H54 (cell line): ENCODE measurements around the gene ARL15.

ENCODE experiments used
- DNase-seq: peaks from one replicate; pipeline ENCODE4 v3.0.0; 2011; ENCODE audit warnings: low spot score, mixed read lengths; ENCODE audit not compliant: insufficient read length
- FAIRE-seq: peaks from 3 replicates; lab custom pipeline; 2011; peaks lifted over from hg19 to GRCh38; lab: Jason Lieb, UNC
- POLR2A ChIP-seq: IDR thresholded peaks from 2 replicates; pipeline ENCODE4 v1.6.1; 2011; ENCODE audit warnings: low read depth, mild to moderate bottlenecking, low read length

Gene ARL15

DNA sequence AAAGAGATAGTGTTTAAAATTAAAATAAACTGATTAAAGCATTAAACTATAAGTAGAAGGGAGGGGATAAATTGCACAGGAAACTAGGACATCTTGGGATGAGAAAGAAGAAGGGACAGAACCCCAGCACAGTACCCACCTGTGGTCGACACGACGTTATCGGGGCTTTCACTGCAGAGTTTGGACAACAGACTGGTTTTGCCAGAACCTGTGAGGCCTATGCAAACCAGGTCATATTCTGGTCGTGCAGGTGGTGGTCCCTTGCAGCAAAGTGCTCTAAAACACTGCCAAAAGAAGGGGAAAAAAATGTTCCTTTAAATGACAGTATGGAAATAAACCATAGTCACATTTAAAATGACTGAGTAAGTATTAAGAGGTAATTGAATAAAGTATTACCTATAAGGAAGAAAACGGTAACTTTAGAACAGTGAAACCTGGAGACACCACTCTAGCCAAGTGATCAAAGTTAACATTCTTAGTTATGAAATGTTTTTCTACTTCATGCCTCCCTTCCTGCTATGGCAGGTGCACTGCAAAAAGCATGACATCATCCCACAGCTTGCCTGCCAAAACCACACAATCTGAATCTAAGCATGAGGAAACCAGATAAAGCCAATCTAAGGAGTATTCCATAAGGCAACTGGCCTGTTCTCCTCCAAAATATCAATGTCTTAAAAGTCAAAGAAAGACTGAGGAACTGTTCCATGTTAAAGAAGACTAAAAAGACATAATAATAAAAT lies 138.6 kb downstream of the ARL15 start:
- FAIRE-seq (no peak), DNase-seq (no peak)
- TF ChIP-seq POLR2A: no peak

DNA sequence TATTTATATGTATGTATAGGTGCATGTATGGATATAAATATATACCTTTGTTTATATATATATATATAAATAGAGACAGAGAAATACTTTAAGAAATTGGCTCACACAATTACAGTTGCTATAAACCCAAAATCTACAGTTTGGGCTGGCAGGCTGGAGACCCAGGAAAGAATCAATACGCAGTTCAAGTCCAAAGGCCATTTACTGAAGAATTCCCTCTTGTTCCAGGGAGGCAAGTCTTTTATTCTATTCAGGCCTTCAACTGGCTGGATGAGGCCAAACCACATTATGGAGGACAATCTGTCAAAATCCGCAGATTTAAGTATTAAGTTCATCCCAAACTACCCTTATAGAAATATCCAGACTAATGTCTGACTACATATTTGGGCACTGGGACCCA lies 144.7 kb downstream of the ARL15 start:
- no peak for FAIRE-seq
- no peak for TF ChIP-seq POLR2A
- no peak for DNase-seq

- TF ChIP-seq POLR2A: no peak
- no peak for FAIRE-seq
- DNase-seq: no peak
These were observed 148.2 kb downstream of the ARL15 start for GRCh38 chr5:54162184-54162583.

DNA sequence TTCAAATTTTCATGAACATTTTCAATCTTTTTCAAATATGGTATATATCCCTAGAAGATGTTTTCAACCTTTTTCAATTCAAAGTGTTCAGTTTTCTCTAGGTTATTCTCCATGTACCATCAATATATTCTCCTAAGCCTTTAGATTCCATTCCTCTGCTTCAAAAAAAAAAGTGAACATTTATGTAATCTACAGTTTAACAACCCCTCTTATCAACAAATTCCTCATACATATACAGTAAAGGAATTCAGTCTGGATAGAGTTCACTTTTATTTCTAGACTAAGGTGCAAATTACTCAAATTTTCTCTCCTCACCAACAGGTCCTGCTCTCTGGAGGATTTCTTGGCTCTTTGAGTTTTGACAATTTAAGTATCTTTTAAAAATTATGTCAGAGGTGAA lies 150.0 kb downstream of the ARL15 start:
- TF ChIP-seq POLR2A: no peak
- no peak for FAIRE-seq
- DNase-seq: no peak

- DNase-seq (no peak), FAIRE-seq (no peak)
- no peak for TF ChIP-seq POLR2A
These were observed 150.5 kb downstream of the ARL15 start for GRCh38 chr5:54159893-54160195.

DNA sequence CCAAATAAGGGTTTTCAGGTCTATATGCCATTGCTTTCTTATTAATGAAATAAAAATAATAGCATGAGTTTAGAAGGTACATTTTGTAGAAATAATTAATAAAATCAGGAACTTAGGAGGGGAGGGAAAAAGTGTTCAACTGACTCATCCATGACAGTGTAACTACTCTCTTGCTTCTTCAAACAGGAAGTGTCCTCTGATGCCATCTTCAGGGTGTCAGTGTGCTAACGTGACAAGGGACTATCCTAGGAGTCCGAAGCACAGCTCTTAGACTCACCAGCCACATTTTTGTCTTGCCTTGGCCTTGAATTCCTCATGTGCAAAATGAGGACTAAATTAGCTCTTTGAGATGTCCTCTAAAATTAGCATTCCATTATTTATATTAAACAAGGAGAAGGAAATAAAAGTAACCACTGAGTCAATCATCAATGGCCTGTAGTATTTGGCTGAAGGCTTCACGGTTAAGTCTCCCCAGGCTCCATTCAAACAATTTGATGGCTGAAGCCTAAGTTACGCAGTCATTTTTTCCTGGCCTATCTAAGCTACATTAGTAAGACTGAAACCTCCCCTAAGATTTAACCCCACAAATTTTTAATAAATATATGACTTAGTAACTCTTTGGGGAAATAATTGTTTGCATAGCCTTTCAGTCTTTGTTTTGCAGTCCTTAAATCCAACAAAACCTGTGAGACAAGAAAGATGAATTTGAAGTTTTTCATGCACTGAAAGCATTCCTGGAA lies 151.1 kb downstream of the ARL15 start:
- DNase-seq: no peak
- no peak for TF ChIP-seq POLR2A
- no peak for FAIRE-seq

DNA sequence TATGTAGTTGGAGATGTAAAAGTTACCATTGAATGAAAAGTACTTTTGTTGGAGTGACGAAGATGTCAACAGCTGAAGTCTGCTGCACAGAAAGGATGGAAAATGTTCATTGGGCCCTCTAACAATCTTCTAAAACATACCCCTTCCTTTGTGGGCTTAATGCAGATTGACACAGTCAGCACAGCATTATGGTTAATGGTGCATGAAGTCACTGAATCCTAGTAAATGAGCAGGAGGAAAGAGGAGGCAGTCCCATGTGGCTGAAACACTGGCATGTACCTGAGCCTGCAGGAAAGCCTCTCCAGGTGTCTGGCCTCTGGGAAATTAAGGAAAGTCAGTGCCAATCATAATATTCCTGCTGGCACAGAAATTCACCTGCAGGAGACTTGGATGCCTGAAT lies 153.8 kb downstream of the ARL15 start:
- no peak for DNase-seq
- FAIRE-seq: no peak
- TF ChIP-seq POLR2A: no peak

DNA sequence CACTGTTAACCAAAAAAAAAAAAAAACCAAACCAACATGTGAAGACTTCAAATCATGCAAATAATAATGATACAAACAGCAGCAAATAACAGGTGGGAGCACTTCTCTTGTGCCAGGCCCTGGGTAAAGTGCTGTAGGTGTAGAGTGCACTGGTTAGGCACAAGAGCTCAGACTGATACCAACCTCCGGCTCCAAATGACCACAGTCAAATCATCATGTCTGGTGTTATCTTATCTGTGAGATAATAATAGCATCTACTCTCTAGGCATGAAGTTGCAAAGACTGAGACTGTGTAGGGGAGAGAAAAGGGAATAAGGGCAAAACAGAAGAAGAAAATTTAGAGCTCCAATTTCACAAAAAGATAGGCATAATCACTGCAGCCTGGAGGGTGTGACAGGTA lies 159.5 kb downstream of the ARL15 start:
- FAIRE-seq: no peak
- TF ChIP-seq POLR2A: no peak
- no peak for DNase-seq

DNA sequence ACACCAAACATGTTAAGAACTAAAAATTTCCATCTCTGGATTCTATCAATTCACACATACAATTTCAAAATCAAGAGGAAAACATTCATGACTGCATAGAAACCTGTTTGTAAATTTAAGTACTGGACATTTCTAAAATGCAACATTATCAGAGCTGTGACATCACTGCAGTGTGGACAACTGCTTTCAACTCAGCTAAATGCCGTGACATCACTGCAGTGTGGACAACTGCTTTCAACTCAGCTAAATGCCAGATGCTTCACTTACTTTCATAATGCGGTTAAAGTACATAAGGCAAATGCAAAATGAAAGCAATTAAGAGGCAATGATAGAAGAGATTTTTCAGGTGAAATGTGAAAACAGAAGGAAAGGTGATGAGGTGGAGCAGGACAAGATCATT lies 161.5 kb downstream of the ARL15 start:
- TF ChIP-seq POLR2A: no peak
- DNase-seq: no peak
- FAIRE-seq: no peak

DNA sequence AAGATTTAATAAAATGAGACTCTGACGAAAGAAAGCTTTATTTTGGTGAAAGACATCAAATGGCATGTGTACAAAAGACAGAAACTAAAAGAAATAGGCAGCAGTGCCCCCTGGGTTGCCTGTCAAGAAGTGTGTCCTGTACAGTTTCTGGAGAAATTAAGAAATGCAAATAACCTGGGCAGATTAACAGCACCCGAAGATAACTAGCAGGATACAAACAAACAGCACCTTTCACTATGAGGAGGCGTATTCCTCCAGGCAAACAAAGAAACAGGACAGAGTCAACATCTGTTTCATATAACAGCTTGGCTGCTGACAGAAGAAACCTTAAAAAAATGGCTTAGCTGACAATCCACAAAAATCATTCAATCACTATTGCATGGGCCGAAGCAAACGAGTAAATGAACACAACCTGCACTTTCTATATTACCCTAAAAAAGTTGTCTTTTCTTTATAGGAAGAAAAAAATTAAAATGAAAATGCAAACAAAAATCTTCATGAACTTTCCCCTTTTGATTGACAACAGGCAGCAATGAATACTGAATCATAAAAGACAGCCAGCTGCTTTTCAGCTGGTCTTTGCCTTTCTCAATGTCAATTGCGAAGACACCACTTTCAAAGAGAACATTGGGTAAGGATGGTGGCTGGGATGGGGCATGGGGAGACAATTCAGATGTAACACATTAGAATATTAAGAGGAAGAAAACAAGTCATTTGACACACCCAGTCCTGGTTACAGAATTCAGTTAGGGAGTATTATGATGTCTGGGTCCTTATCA lies 162.1 kb downstream of the ARL15 start:
- FAIRE-seq (no peak), DNase-seq (no peak)
- no peak for TF ChIP-seq POLR2A

GRCh38 chr5:54146916-54147315 lies 163.5 kb downstream of the ARL15 start:
- no peak for TF ChIP-seq POLR2A
- DNase-seq (no peak), FAIRE-seq (no peak)

GRCh38 chr5:54146390-54146789 lies 164.0 kb downstream of the ARL15 start:
- TF ChIP-seq POLR2A: no peak
- no peak for FAIRE-seq
- DNase-seq: no peak

DNA sequence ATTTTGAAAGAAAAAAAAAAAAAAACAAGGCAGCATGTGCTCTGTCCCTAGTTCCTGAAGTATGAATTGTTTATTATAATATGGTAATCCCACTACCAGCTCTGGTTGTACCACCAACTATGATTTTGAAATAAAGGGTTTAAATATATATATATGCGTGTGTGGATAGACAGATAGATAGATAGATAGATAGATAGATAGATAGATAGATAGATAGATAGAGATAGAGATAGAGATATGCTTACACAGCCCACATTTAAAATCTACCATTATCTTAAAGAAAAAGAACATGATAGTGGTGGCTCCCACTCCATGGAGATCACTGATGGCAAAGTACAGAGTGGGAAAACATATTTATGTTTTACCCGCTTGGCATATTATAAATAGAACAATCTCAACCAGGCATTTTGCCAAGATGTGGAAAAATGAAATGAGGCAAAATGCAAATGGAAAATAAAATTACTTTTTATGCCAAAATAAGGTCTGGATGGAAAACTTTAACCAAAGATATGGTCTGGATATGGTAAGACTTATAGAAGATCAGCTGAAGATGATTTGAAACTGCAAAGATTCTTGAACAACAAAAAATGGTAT lies 170.0 kb downstream of the ARL15 start:
- no peak for FAIRE-seq
- TF ChIP-seq POLR2A: no peak
- DNase-seq: no peak

- FAIRE-seq (no peak), DNase-seq (no peak)
- no peak for TF ChIP-seq POLR2A
These were observed 173.6 kb downstream of the ARL15 start for GRCh38 chr5:54136516-54137440.
